ENCODE data around the gene UBE2N. TPM values are rescaled to one million over a fixed set of nuclear protein-coding genes. Genes with fewer than 3 reads are reported as not detected.
A peak's percentile ranks its signal among the peaks of the same experiment; 100 is the strongest.
"Not testable (repeated sequence)": the region's sequence is repeated elsewhere in the genome, so short reads cannot be mapped to it uniquely, and the experiment has no call there.

Gene UBE2N
- total RNA-seq, 4 donors from 2014 or later: 39.1 to 64.0 (median 45.2) TPM

DNA sequence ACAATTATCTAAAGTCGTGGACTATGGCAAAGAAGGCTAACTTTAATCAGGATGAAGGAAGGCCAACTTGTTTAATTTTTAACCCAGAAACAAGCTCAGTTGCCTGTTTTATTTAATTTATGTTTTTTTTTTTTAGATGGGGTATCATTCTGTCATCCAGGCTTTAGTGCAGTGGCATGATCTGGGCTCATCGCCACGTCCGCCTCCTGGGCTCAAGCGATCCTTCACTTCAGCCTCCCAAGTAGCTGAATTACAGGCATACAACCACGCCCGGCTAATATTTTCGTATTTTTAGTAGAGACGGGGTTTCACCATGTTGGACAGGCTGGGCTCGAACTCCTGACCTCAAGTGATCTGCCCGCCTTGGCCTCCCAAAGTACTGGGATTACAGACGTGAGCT lies 44.3 kb downstream of the UBE2N start:
- no peak for DNase-seq (ENCODE audit: low spot score)
- ATAC-seq (ENCODE audit: low FRiP score): no peak
- TF ChIP-seq, protein P1, sequence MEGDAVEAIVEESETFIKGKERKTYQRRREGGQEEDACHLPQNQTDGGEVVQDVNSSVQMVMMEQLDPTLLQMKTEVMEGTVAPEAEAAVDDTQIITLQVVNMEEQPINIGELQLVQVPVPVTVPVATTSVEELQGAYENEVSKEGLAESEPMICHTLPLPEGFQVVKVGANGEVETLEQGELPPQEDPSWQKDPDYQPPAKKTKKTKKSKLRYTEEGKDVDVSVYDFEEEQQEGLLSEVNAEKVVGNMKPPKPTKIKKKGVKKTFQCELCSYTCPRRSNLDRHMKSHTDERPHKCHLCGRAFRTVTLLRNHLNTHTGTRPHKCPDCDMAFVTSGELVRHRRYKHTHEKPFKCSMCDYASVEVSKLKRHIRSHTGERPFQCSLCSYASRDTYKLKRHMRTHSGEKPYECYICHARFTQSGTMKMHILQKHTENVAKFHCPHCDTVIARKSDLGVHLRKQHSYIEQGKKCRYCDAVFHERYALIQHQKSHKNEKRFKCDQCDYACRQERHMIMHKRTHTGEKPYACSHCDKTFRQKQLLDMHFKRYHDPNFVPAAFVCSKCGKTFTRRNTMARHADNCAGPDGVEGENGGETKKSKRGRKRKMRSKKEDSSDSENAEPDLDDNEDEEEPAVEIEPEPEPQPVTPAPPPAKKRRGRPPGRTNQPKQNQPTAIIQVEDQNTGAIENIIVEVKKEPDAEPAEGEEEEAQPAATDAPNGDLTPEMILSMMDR (IDR thresholded peaks at IDR 0.05): no peak

DNA sequence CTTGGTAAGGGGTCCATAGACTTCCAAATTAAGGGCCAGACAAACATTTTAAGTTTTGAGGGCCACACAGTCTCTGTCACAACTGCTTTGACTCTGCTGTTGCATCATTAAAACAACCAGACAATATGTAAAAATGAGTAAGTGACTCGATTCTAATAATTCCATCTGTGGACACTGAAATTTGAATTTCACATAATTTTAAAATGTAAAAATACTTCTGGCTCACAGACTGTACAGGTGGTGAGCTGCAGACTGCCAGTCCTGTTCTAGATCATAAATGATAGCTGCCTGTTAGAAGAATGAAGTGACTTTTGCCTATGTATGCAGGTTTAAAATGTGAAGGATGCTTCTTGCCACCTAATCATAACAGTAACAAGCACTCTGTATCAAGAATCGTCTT lies 48.3 kb downstream of the UBE2N start:
- ATAC-seq (ENCODE audit: low FRiP score) (no peak), DNase-seq (ENCODE audit: low spot score) (no peak)
- TF ChIP-seq, protein P1 (IDR thresholded peaks at IDR 0.05): no peak

GRCh38 chr12:93390549-93391297 lies 51.0 kb downstream of the UBE2N start:
- ATAC-seq (ENCODE audit: low FRiP score) (no peak), DNase-seq (ENCODE audit: low spot score) (no peak)
- TF ChIP-seq, protein P1 (IDR thresholded peaks at IDR 0.05): no peak

GRCh38 chr12:93390031-93390430 lies 51.7 kb downstream of the UBE2N start:
- TF ChIP-seq, protein P1 (IDR thresholded peaks at IDR 0.05): no peak
- DNase-seq (ENCODE audit: low spot score) (no peak), ATAC-seq (ENCODE audit: low FRiP score) (no peak)

DNA sequence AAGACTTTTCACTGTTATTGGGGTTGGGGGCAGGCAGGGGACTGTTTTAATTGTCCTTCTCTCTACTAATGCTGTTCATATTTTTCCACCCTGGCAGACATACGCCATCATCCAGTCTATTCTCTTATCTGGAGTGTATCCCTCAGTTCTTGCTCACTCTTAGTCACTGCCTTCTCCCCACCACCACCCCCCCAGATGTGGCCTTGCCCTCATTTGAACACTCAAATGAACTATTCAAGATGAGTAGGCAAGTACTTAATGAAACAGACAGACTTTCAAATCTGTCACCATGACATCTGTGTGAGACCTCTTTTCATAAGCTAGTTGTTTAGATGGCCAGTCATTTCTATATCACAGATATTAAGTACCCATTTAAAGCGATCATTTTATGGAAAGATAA lies 54.0 kb downstream of the UBE2N start:
- TF ChIP-seq, protein P1 (IDR thresholded peaks at IDR 0.05): no peak
- DNase-seq (ENCODE audit: low spot score) (no peak), ATAC-seq (ENCODE audit: low FRiP score) (peak; percentile 47)

DNA sequence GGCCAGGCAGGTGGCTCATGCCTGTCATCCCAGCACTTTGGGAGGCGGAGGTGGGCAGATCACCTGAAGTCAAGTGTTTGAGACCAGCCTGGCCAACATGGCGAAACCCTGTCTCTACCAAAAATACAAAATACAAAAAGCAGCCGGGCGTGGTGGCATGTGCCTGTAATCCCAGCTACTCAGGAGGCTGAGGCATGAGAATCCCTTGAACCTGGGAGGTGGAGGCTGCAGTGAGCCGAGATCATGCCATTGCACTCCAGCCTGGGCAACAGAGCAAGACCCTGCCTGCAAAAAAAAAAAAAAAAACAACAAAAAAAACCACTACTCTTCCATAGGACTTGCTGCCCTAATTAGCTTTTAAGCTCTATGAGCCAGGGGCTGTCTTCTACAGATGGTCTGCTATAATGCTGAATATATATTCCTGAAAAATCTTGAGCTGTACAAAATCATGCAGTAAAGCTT lies 59.7 kb downstream of the UBE2N start:
- not testable (repeated sequence) for ATAC-seq (ENCODE audit: low FRiP score)

DNA sequence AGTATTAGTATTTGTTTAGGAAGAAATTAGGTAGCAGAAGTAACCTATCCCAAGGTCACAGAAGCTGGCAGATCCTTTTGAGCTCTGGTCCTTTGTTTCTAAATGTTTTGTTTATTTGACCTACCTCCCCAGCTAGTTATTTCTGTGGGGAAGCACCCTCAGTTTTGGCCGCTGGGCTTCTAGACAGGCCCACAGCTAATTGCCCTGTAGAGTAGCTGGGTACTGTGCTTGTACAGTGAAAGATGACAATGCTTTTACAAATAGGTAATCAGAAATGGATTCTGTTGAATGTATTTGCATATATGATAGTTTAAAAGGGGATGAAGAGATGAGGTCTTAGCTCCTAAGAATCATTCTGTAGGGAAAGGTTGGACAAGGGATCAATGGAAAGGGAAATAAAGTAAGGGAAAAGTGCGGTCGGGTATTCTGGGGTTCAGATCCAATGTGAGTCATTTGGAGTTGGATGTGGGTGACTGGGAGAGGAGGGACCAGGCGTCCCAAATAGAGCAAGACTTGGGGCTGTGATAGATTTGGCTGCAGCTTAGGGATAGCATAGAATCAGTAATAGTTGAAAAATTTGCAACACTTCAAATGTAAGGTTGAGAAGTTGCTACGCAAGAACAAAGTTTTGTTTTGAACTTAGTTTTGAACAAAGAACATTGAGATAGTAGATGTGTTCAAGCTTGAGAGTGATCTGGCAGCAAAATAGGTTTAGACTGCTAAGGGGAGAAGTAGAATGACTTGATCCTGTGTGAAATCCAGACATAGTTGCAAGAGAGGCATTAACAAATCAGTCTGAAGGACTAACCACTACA lies 60.4 kb downstream of the UBE2N start:
- TF ChIP-seq, protein P1 (IDR thresholded peaks at IDR 0.05): no peak
- no peak for ATAC-seq (ENCODE audit: low FRiP score)

More for the DNA sequence above, 59.7 kb downstream of the UBE2N start:
- not testable (repeated sequence) for DNase-seq (ENCODE audit: low spot score)

More for the DNA sequence above, 60.4 kb downstream of the UBE2N start:
- no peak for DNase-seq (ENCODE audit: low spot score)

Measured in omental fat pad (tissue), 4 donors.